ENCODE data around the gene DENND10.
A peak's percentile ranks its signal among the peaks of the same experiment; 100 is the strongest.
"Not testable (repeated sequence)": the region's sequence is repeated elsewhere in the genome, so short reads cannot be mapped to it uniquely, and the experiment has no call there.

The DENND10 gene

GRCh38 chr10:119103903-119104653 lies at the start of gene DENND10:
Gene DENND10 (plus strand): TSS chr10:119104113. CDS start chr10:119104143, 30 bp downstream.
- peak; percentile 65 for DNase-seq (ENCODE audit: low spot score)

GRCh38 chr10:119055472-119055871 lies 48.4 kb upstream of the DENND10 start:
- no peak for DNase-seq (ENCODE audit: low spot score)

GRCh38 chr10:119058010-119058409 lies 45.9 kb upstream of the DENND10 start:
- DNase-seq (ENCODE audit: low spot score), result no peak

- DNase-seq (ENCODE audit: low spot score), result no peak
Observed at GRCh38 chr10:119059557-119059956, 44.4 kb upstream of the DENND10 start.

- no peak for DNase-seq (ENCODE audit: low spot score)
Observed at GRCh38 chr10:119060107-119060506, 43.8 kb upstream of the DENND10 start.

- no peak for DNase-seq (ENCODE audit: low spot score)
Observed at GRCh38 chr10:119061352-119061751, 42.6 kb upstream of the DENND10 start.

- no peak for DNase-seq (ENCODE audit: low spot score)
Observed at GRCh38 chr10:119061926-119062325, 42.0 kb upstream of the DENND10 start.

GRCh38 chr10:119070395-119071165 lies 33.3 kb upstream of the DENND10 start:
- no peak for DNase-seq (ENCODE audit: low spot score)

- DNase-seq (ENCODE audit: low spot score), result no peak
Observed at GRCh38 chr10:119073584-119073983, 30.3 kb upstream of the DENND10 start.

- no peak for DNase-seq (ENCODE audit: low spot score)
Observed at GRCh38 chr10:119078422-119079179, 25.3 kb upstream of the DENND10 start.

- DNase-seq (ENCODE audit: low spot score), result peak; percentile 37
Observed at GRCh38 chr10:119079599-119080520, 24.1 kb upstream of the DENND10 start.

- DNase-seq (ENCODE audit: low spot score), result peak; percentile 89
Observed at GRCh38 chr10:119080521-119081259, 23.2 kb upstream of the DENND10 start, which contains the start of gene EIF3A. Gene EIF3A (minus strand): TSS chr10:119080817. CDS start chr10:119080676, 141 bp downstream.

- no peak for DNase-seq (ENCODE audit: low spot score)
Observed at GRCh38 chr10:119084896-119085295, 19.0 kb upstream of the DENND10 start.

GRCh38 chr10:119087271-119087882 lies 16.5 kb upstream of the DENND10 start:
- DNase-seq (ENCODE audit: low spot score), result no peak

GRCh38 chr10:119090026-119090795 lies 13.7 kb upstream of the DENND10 start:
- DNase-seq (ENCODE audit: low spot score), result no peak

GRCh38 chr10:119090968-119091367 lies 12.9 kb upstream of the DENND10 start:
- no peak for DNase-seq (ENCODE audit: low spot score)

- no peak for DNase-seq (ENCODE audit: low spot score)
Observed at GRCh38 chr10:119095640-119096039, 8.3 kb upstream of the DENND10 start.

- DNase-seq (ENCODE audit: low spot score), result not testable (repeated sequence)
Observed at GRCh38 chr10:119096641-119097415, 7.1 kb upstream of the DENND10 start.

- DNase-seq (ENCODE audit: low spot score), result no peak
Observed at GRCh38 chr10:119098576-119098975, 5.3 kb upstream of the DENND10 start.
